Measurements from ENCODE around the gene GSTT4. TPM values are rescaled to one million over a fixed set of nuclear protein-coding genes. Genes with fewer than 3 reads are reported as not detected.

Gene GSTT4
- polyA plus RNA-seq, 1 of the 3 experiments (the other 2 are of a cell fraction): not detected

DNA sequence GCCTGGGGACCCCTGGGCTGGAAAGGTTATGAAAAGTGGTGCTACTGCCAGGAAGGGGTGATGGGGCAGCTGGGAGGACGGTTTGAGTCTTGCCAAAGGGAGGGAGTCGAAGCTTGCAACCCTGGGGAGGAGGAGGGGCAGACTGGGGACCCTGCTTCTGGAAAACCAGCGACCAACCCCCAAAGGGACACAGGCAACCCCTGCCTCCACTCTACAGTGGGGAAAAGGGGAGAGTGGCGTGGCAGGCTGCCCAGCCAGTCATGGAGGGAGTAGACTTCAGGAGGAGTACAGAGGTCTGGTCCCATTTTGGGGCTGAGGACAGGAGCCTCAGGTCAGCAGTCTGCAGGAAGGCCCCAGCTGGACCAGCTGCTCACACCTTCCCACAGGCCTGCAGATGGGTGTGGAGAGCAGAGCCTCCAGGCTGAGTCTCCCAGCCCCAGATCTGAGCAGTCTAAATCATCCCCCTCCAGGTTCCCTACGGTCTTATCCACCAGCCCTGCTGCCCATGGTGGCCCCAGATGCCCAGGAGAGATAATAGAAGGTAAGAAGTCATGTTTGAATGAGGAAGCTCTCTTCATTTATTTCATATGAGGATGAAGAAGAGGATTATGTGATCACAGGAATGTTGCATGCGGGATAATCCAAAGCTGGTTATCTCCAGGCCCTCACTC lies 34.3 kb downstream of the GSTT4 start:
- peaks cover 5% of the 10 kb centered on the region for H3F3A ChIP-seq (replicated peaks; ENCODE audit: insufficient read depth)
- peaks cover 28% of the 10 kb centered on the region; the same call in 1 of the 2 replicates for H3K79me2 ChIP-seq (ENCODE audit: insufficient read depth)
- H4K20me1 ChIP-seq (ENCODE audit: insufficient read depth): no peaks in the 10 kb centered on the region
- 67% methylated on average over 5 of the region's 6 CpGs for WGBS (ENCODE audit: low lambda C conversion rate)
- peaks cover 16 to 20% of the 10 kb centered on the region in 2 experiments for H3K36me3 ChIP-seq (replicated peaks in 1 of 2; ENCODE audit: control insufficient read depth in 1 of 2, insufficient read depth in 2 of 2, low read length in 1 of 2)
- H2AFZ ChIP-seq (ENCODE audit: low read depth): no peak overlapping the region
- TF ChIP-seq, protein P1, sequence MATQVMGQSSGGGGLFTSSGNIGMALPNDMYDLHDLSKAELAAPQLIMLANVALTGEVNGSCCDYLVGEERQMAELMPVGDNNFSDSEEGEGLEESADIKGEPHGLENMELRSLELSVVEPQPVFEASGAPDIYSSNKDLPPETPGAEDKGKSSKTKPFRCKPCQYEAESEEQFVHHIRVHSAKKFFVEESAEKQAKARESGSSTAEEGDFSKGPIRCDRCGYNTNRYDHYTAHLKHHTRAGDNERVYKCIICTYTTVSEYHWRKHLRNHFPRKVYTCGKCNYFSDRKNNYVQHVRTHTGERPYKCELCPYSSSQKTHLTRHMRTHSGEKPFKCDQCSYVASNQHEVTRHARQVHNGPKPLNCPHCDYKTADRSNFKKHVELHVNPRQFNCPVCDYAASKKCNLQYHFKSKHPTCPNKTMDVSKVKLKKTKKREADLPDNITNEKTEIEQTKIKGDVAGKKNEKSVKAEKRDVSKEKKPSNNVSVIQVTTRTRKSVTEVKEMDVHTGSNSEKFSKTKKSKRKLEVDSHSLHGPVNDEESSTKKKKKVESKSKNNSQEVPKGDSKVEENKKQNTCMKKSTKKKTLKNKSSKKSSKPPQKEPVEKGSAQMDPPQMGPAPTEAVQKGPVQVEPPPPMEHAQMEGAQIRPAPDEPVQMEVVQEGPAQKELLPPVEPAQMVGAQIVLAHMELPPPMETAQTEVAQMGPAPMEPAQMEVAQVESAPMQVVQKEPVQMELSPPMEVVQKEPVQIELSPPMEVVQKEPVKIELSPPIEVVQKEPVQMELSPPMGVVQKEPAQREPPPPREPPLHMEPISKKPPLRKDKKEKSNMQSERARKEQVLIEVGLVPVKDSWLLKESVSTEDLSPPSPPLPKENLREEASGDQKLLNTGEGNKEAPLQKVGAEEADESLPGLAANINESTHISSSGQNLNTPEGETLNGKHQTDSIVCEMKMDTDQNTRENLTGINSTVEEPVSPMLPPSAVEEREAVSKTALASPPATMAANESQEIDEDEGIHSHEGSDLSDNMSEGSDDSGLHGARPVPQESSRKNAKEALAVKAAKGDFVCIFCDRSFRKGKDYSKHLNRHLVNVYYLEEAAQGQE (IDR thresholded peaks at IDR 0.05; ENCODE audit: low read depth, low read length): no peak
- TF ChIP-seq NFIC (IDR thresholded peaks at IDR 0.05; ENCODE audit: borderline replicate concordance): no peak
- no peak for TF ChIP-seq EP300 (IDR thresholded peaks at IDR 0.05; ENCODE audit: borderline replicate concordance in 1 of 2, low read depth in 1 of 2, low read length in 1 of 2)
- TF ChIP-seq NRF1 (IDR thresholded peaks at IDR 0.05; ENCODE audit: low read depth, low read length): no peak
- TF ChIP-seq ELF1 (IDR thresholded peaks at IDR 0.05): no peak
- TF ChIP-seq RAD21 (IDR thresholded peaks at IDR 0.05; ENCODE audit: low read length): no peak
- TF ChIP-seq, protein P2, sequence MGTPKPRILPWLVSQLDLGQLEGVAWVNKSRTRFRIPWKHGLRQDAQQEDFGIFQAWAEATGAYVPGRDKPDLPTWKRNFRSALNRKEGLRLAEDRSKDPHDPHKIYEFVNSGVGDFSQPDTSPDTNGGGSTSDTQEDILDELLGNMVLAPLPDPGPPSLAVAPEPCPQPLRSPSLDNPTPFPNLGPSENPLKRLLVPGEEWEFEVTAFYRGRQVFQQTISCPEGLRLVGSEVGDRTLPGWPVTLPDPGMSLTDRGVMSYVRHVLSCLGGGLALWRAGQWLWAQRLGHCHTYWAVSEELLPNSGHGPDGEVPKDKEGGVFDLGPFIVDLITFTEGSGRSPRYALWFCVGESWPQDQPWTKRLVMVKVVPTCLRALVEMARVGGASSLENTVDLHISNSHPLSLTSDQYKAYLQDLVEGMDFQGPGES (IDR thresholded peaks at IDR 0.05; ENCODE audit: low read depth, low read length): no peak
- TF ChIP-seq EZH2phosphoT487 (IDR thresholded peaks at IDR 0.05; ENCODE audit: borderline replicate concordance, low read depth): no peak
- TF ChIP-seq, protein P3, sequence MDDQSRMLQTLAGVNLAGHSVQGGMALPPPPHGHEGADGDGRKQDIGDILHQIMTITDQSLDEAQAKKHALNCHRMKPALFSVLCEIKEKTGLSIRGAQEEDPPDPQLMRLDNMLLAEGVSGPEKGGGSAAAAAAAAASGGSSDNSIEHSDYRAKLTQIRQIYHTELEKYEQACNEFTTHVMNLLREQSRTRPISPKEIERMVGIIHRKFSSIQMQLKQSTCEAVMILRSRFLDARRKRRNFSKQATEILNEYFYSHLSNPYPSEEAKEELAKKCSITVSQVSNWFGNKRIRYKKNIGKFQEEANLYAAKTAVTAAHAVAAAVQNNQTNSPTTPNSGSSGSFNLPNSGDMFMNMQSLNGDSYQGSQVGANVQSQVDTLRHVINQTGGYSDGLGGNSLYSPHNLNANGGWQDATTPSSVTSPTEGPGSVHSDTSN (IDR thresholded peaks at IDR 0.05): no peak
- TF ChIP-seq RCOR1 (IDR thresholded peaks at IDR 0.05; ENCODE audit: low read length): no peak
- no peak for TF ChIP-seq TCF12 (IDR thresholded peaks at IDR 0.05)
- TF ChIP-seq GABPA (IDR thresholded peaks at IDR 0.05; ENCODE audit: low read depth): no peak
- no peak for TF ChIP-seq MXI1 (IDR thresholded peaks at IDR 0.05; ENCODE audit: low read depth, low read length)
- TF ChIP-seq, protein P4, sequence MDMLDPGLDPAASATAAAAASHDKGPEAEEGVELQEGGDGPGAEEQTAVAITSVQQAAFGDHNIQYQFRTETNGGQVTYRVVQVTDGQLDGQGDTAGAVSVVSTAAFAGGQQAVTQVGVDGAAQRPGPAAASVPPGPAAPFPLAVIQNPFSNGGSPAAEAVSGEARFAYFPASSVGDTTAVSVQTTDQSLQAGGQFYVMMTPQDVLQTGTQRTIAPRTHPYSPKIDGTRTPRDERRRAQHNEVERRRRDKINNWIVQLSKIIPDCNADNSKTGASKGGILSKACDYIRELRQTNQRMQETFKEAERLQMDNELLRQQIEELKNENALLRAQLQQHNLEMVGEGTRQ (IDR thresholded peaks at IDR 0.05; ENCODE audit: borderline replicate concordance, low read depth, low read length): no peak
- TF ChIP-seq SIN3A (IDR thresholded peaks at IDR 0.05; ENCODE audit: borderline replicate concordance, low read depth, low read length): no peak
- H3K4me3 ChIP-seq (ENCODE audit: low read depth in 2 of 2, low read length in 1 of 2): no peak overlapping the region
- no peaks in the 10 kb centered on the region for H3K27me3 ChIP-seq (ENCODE audit: insufficient read depth)
- H3K4me2 ChIP-seq: no peak overlapping the region
- no peaks in the 10 kb centered on the region for H3K9me3 ChIP-seq
- ChIA-PET CTCF (no interaction called here), POLR2A (no interaction called here)
- no peak overlapping the region for H3K9ac ChIP-seq
- DNase-seq: no peak
- no peak overlapping the region for H3K27ac ChIP-seq (ENCODE audit: low read depth in 2 of 2, low read length in 1 of 2)
- no peaks in the 10 kb centered on the region; a peak in 1 of 4 replicates for H3K4me1 ChIP-seq (ENCODE audit: control insufficient read depth in 1 of 2, insufficient read depth in 2 of 2, low read depth in 1 of 2, low read length in 1 of 2)
- H3K9me2 ChIP-seq: no peaks in the 10 kb centered on the region
